Astrocyte (in vitro differentiated cells and primary cell): ENCODE results near the gene RENBP. TPM values are rescaled to one million over a fixed set of nuclear protein-coding genes. Genes with fewer than 3 reads are reported as not detected.

Experiments used
- DNase-seq: peaks from one replicate; pipeline ENCODE4 v3.0.0-alpha.2; 2010; ENCODE audit warnings: low read depth
- FAIRE-seq: peaks from 2 replicates; lab custom pipeline; 2011; peaks lifted over from hg19 to GRCh38; lab: Jason Lieb, UNC
- H2AFZ ChIP-seq: 2 replicates; pipeline ENCODE4 v1.6.0; 2012; ENCODE audit warnings: low read depth, low read length, inconsistent platforms
- H3K27ac ChIP-seq: 2 replicates; pipeline ENCODE4 v1.5.1; 2011; ENCODE audit warnings: low read depth, low read length, inconsistent platforms
- H3K27me3 ChIP-seq: 2 replicates; pipeline ENCODE4 v1.6.0; 2011; ENCODE audit warnings: low read length, inconsistent platforms; ENCODE audit not compliant: insufficient read depth
- H3K36me3 ChIP-seq: 2 replicates; pipeline ENCODE4 v1.5.1; 2011; ENCODE audit warnings: low read length, inconsistent platforms; ENCODE audit not compliant: insufficient read depth
- H3K4me1 ChIP-seq: 2 replicates; pipeline ENCODE4 v1.5.1; 2011; ENCODE audit warnings: low read length, inconsistent platforms; ENCODE audit not compliant: insufficient read depth
- H3K4me2 ChIP-seq: 2 replicates; pipeline ENCODE4 v1.6.0; 2012; ENCODE audit warnings: low read length, inconsistent platforms
- H3K4me3 ChIP-seq: 2 replicates; pipeline ENCODE4 v1.5.1; 2011; ENCODE audit warnings: low read depth, mild to moderate bottlenecking, low read length, inconsistent platforms; ENCODE audit not compliant: insufficient read depth
- H3K79me2 ChIP-seq: 2 replicates; pipeline ENCODE4 v1.6.0; 2012; ENCODE audit warnings: mild to moderate bottlenecking, low read length, inconsistent platforms; ENCODE audit not compliant: insufficient read depth
- H3K9ac ChIP-seq: 2 replicates; pipeline ENCODE4 v1.6.0; 2012; ENCODE audit warnings: mild to moderate bottlenecking, low read length, inconsistent platforms
- H3K9me3 ChIP-seq: 2 replicates; pipeline ENCODE4 v1.5.1; 2012; ENCODE audit warnings: low read depth, mild to moderate bottlenecking, low read length, inconsistent platforms; ENCODE audit not compliant: insufficient read depth
- H4K20me1 ChIP-seq: 2 replicates; pipeline ENCODE4 v1.6.0; 2012; ENCODE audit warnings: low read length, inconsistent platforms; ENCODE audit not compliant: insufficient read depth
- H3K27ac Mint-ChIP-seq: one replicate; pipeline ENCODE4 v1.8.0; 2021; ENCODE audit warnings: mild to moderate bottlenecking, mixed read lengths; ENCODE audit not compliant: unreplicated experiment
- H3K27me3 Mint-ChIP-seq: one replicate; pipeline ENCODE4 v1.8.0; 2021; ENCODE audit warnings: low read depth, mixed read lengths; ENCODE audit not compliant: unreplicated experiment
- H3K36me3 Mint-ChIP-seq: one replicate; pipeline ENCODE4 v1.8.0; 2021; ENCODE audit warnings: low read depth, mixed read lengths; ENCODE audit not compliant: unreplicated experiment
- H3K4me1 Mint-ChIP-seq: one replicate; pipeline ENCODE4 v1.8.0; 2021; ENCODE audit warnings: low read depth, mixed read lengths; ENCODE audit not compliant: unreplicated experiment
- H3K4me3 Mint-ChIP-seq: one replicate; pipeline ENCODE4 v1.8.0; 2021; ENCODE audit warnings: mild to moderate bottlenecking, moderate library complexity, mixed read lengths; ENCODE audit not compliant: unreplicated experiment
- H3K9me3 Mint-ChIP-seq: one replicate; pipeline ENCODE4 v1.8.0; 2021; ENCODE audit warnings: mild to moderate bottlenecking, mixed read lengths; ENCODE audit not compliant: unreplicated experiment
- EZH2 ChIP-seq: IDR thresholded peaks from 2 replicates; pipeline ENCODE4 v1.6.1; 2012; ENCODE audit warnings: mild to moderate bottlenecking, low read length, inconsistent platforms; ENCODE audit not compliant: insufficient read depth
- total RNA-seq: library from RNA; stranded (reverse); gene quantifications from 2 replicates; pipeline ENCODE4 v1.2.1, GENCODE V29; 2021
- TF ChIP-seq, protein P1 (sequence below): IDR thresholded peaks from 2 replicates; pipeline ENCODE4 v1.5.1; 2011; ENCODE audit warnings: low read depth, mild to moderate bottlenecking, inconsistent platforms, low read length, moderate library complexity; ENCODE audit not compliant: insufficient read depth

The RENBP gene
- total RNA-seq, 1 donor from 2014 or later = 2.2 TPM

DNA sequence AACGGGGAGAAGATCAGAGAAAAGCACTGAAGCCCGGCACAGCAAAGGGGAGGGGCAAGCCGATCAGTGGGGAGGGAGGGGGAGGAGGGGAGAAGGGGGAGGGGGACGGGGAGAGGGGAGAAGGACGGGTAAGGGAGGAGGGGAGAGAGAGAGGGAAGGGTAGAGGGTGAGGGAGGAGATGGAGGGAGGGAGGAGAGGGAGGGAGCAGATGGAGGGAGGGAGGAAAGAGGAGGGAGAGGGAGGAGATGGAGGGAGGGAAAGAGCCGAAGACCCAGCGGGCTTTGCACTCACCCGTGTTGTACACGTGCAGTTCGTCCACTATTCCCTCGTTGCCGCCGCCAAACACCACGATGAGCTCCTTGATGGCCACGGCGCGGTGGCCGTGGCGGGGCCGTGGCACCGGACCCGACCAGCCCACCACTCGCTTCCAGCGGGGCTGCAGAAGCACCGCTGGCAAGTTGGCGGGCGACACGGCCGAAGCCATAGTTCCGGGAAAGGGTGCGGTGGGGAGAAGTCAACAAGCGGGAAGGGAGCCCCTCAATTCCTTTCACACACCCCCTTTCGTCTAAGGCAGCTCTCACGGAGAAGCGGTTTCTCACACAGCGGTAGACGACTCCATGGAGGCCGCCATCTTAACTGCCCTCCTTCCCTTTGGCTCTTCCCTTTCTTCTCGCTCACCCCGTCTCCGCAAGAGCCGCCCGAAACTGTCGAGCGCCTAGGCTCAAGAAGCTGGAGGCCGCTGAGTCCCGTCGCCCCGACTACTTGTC lies 26.1 kb upstream of the RENBP start:
- peaks cover 20% of the 10 kb centered on the region for H3K4me1 Mint-ChIP-seq
- DNase-seq (peak; percentile 77), FAIRE-seq (peak; percentile 68)
- H3K9me3 ChIP-seq = no peaks in the 10 kb centered on the region
- H2AFZ ChIP-seq = no peak overlapping the region
- H3K4me1 ChIP-seq = peaks cover 36% of the 10 kb centered on the region
- H3K36me3 Mint-ChIP-seq = peaks cover 2% of the 10 kb centered on the region
- H3K79me2 ChIP-seq = peaks cover 71% of the 10 kb centered on the region
- H3K27me3 Mint-ChIP-seq = no peaks in the 10 kb centered on the region
- H3K36me3 ChIP-seq = no peaks in the 10 kb centered on the region
- H3K4me2 ChIP-seq = peak overlapping the region; percentile 93
- no peaks in the 10 kb centered on the region for H3K27me3 ChIP-seq
- H4K20me1 ChIP-seq = peaks cover 44% of the 10 kb centered on the region
- no peaks in the 10 kb centered on the region for H3K9me3 Mint-ChIP-seq
- peak overlapping the region; percentile 96 for H3K4me3 ChIP-seq
- peak overlapping the region; percentile 100 for H3K27ac Mint-ChIP-seq
- TF ChIP-seq, protein P1, sequence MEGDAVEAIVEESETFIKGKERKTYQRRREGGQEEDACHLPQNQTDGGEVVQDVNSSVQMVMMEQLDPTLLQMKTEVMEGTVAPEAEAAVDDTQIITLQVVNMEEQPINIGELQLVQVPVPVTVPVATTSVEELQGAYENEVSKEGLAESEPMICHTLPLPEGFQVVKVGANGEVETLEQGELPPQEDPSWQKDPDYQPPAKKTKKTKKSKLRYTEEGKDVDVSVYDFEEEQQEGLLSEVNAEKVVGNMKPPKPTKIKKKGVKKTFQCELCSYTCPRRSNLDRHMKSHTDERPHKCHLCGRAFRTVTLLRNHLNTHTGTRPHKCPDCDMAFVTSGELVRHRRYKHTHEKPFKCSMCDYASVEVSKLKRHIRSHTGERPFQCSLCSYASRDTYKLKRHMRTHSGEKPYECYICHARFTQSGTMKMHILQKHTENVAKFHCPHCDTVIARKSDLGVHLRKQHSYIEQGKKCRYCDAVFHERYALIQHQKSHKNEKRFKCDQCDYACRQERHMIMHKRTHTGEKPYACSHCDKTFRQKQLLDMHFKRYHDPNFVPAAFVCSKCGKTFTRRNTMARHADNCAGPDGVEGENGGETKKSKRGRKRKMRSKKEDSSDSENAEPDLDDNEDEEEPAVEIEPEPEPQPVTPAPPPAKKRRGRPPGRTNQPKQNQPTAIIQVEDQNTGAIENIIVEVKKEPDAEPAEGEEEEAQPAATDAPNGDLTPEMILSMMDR = no peak
- TF ChIP-seq EZH2 = no peak
- H3K9ac ChIP-seq = peak overlapping the region; percentile 100
- peak overlapping the region; percentile 99 for H3K4me3 Mint-ChIP-seq
- peak overlapping the region; percentile 100 for H3K27ac ChIP-seq

DNA sequence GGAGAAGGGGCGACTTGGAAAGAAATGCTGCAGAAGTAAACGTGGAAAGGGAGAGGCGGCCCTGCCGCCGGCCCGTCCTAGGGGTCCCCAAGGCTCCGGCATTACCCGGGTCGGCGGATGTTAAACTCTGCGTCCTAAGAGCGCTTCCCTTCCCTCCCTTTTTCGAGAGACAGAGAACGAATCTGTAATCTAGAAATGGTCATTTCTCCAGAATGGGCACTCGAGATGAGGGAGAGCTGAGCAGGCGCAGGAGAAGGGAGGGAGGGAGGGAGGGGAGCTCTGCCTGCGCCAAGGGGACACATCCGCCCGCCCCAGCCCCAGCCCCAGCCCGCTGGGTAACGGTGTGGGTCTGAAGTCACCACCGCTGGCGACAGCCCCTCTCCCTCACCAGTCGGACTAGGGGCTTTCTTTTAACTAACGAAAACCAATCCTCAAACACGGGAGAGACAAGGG lies 25.5 kb upstream of the RENBP start:
- Histone ChIP-seq H3K27ac (no peak overlapping the region), H3K36me3 (no peaks in the 10 kb centered on the region), H3K79me2 (peaks cover 77% of the 10 kb centered on the region), H2AFZ (no peak overlapping the region), H3K4me1 (peaks cover 36% of the 10 kb centered on the region), H3K9me3 (no peaks in the 10 kb centered on the region), H4K20me1 (peaks cover 50% of the 10 kb centered on the region), H3K4me2 (peak overlapping the region; percentile 93), H3K9ac (peak overlapping the region; percentile 100), H3K4me3 (peak overlapping the region; percentile 96), H3K27me3 (no peaks in the 10 kb centered on the region)
- peaks cover 20% of the 10 kb centered on the region for H3K4me1 Mint-ChIP-seq
- no peaks in the 10 kb centered on the region for H3K9me3 Mint-ChIP-seq
- H3K36me3 Mint-ChIP-seq = peaks cover 2% of the 10 kb centered on the region
- H3K27me3 Mint-ChIP-seq = no peaks in the 10 kb centered on the region
- TF ChIP-seq, protein P1 = no peak
- no peak for TF ChIP-seq EZH2
- peak; percentile 18 for DNase-seq
- FAIRE-seq = no peak
- peak overlapping the region; percentile 80 for H3K27ac Mint-ChIP-seq
- peak overlapping the region; percentile 99 for H3K4me3 Mint-ChIP-seq
